Measurements from ENCODE around the gene DNAJC30.
A peak's percentile ranks its signal among the peaks of the same experiment; 100 is the strongest.
"Not testable (repeated sequence)": the region's sequence is repeated elsewhere in the genome, so short reads cannot be mapped to it uniquely, and the experiment has no call there.

Gene DNAJC30

DNA sequence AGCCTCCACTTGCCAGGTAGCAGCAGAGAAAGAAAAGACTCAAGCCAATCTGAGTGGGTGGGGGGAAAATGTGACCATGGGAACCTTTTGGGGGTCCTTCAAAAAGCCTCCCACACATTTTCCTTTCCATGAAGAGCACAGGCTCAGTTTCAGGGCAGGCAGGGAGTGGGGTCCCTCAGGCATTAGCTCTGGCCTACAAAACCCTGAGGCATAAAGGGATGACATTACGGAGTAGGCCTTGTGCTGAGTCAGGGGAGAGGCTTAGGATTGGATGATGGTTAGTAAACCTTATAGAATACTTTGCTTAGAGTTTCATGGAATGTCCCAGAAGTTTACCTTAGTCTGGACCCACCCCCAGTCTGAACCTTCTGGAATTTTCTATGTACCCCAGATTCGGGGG is 3.5 kb downstream of the DNAJC30 start:
- no peak for TF ChIP-seq CTCF (IDR thresholded peaks at IDR 0.05; ENCODE audit: extremely low read depth, missing control alignments)
- no peak for DNase-seq (ENCODE audit: low spot score)

- DNase-seq (ENCODE audit: low spot score), result no peak
- no peak for TF ChIP-seq CTCF (IDR thresholded peaks at IDR 0.05; ENCODE audit: extremely low read depth, missing control alignments)
Measured at GRCh38 chr7:73678862-73679261, 4.4 kb downstream of the DNAJC30 start.

- DNase-seq (ENCODE audit: low spot score), result not testable (repeated sequence)
Measured at GRCh38 chr7:73676062-73676461, 7.2 kb downstream of the DNAJC30 start.

GRCh38 chr7:73674468-73675124 is 8.7 kb downstream of the DNAJC30 start:
- TF ChIP-seq CTCF (IDR thresholded peaks at IDR 0.05; ENCODE audit: extremely low read depth, missing control alignments), result no peak
- no peak for DNase-seq (ENCODE audit: low spot score)

DNA sequence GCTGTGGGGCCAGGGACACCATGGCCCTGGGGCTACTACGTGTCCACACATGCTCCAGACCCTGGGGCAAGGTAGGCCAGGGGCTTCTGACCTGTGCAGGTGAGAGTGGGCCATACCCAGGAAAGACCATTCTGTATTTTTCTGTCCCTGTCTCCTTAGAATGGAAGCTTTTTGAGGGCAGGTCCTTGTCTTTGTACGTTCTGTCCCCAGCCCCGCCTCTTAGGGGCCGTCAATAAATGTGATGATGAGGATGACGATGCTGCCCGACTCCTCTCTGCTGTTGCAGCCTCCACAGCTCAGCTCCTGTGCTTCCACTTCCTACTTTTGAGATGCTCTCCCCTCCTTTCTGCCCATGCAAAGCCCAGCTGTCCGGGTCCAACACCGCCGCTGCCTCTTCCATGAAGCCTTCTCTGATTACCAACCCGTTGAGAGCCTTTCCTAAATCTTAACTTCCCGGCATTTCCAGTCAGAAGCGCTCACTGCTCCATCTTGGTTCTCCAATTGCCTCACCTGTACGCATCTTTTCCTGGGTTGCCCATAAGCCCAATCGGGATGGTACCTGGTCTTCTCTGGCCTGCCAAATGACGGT is 11.3 kb downstream of the DNAJC30 start:
- DNase-seq (ENCODE audit: low spot score), result no peak
- no peak for TF ChIP-seq CTCF (IDR thresholded peaks at IDR 0.05; ENCODE audit: extremely low read depth, missing control alignments)

DNA sequence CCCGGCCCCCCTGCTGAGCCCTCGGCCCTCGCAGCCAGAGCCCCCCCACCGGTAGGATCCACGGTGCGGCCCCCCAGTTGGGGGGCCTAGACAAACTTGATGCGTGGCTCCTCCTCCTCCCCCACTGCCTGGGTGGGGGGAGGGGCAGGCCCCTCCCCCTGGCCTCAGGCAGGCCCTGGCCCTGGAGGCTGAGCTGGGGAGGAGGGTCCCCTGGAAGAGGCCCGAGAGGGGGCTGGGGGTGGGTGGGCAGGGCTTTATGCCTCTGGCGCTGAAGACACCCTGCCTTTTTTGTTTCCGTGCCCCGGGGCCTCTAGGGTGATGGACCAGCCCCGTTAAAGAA is 12.0 kb downstream of the DNAJC30 start:
- DNase-seq (ENCODE audit: low spot score), result no peak
- no peak for TF ChIP-seq CTCF (IDR thresholded peaks at IDR 0.05; ENCODE audit: extremely low read depth, missing control alignments)

- no peak for DNase-seq (ENCODE audit: low spot score)
- TF ChIP-seq CTCF (IDR thresholded peaks at IDR 0.05; ENCODE audit: extremely low read depth, missing control alignments), result no peak
Measured at GRCh38 chr7:73669858-73670385, 13.3 kb downstream of the DNAJC30 start.

DNA sequence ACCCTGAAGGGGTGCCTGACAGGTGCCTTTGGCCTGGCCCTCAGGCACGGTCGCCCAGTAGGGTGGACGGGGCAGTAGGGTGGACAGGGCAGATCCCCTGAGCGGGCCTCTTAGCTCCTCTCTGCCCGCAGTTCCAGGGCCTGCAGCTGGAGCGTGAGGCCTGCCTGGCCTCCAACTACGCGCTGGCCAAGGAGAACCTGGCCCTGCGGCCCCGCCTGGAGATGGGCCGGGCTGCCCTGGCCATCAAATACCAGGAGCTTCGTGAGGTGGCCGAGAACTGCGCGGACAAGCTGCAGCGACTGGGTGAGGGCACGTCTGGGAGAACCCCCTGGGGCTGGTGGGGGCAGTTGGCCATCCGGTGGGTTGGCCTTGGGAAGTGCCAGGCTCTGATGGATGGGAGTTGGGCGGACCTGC is 14.0 kb downstream of the DNAJC30 start:
- no peak for TF ChIP-seq CTCF (IDR thresholded peaks at IDR 0.05; ENCODE audit: extremely low read depth, missing control alignments)
- peak; percentile 24 for DNase-seq (ENCODE audit: low spot score)

Measured in GM20000 (cell line).